ENCODE data around the gene LRIT3.

GRCh38 chr4:109912706-109913595 is 65.0 kb downstream of the LRIT3 start, which contains the start of gene EGF:
- TF ChIP-seq CTCF (IDR thresholded peaks at IDR 0.05 in 8 of 11, conservative IDR thresholded peaks at IDR 0.05 in 3 of 11) = no peak
- TF ChIP-seq POLR2A (IDR thresholded peaks at IDR 0.05) = no peak
- TF ChIP-seq POLR2AphosphoS5 (IDR thresholded peaks at IDR 0.05) = no peak
